SKM-1 treated with dmso at 0.1 percent for 144 hours (cell line): Measurements from ENCODE around the gene KLHL40.

Source experiments
- DNase-seq: peaks from one replicate; lab custom pipeline; 2025; ENCODE audit not compliant: unreplicated experiment; lab: John Stamatoyannopoulos, UW

KLHL40 gene, protein sequence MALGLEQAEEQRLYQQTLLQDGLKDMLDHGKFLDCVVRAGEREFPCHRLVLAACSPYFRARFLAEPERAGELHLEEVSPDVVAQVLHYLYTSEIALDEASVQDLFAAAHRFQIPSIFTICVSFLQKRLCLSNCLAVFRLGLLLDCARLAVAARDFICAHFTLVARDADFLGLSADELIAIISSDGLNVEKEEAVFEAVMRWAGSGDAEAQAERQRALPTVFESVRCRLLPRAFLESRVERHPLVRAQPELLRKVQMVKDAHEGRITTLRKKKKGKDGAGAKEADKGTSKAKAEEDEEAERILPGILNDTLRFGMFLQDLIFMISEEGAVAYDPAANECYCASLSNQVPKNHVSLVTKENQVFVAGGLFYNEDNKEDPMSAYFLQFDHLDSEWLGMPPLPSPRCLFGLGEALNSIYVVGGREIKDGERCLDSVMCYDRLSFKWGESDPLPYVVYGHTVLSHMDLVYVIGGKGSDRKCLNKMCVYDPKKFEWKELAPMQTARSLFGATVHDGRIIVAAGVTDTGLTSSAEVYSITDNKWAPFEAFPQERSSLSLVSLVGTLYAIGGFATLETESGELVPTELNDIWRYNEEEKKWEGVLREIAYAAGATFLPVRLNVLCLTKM

DNA sequence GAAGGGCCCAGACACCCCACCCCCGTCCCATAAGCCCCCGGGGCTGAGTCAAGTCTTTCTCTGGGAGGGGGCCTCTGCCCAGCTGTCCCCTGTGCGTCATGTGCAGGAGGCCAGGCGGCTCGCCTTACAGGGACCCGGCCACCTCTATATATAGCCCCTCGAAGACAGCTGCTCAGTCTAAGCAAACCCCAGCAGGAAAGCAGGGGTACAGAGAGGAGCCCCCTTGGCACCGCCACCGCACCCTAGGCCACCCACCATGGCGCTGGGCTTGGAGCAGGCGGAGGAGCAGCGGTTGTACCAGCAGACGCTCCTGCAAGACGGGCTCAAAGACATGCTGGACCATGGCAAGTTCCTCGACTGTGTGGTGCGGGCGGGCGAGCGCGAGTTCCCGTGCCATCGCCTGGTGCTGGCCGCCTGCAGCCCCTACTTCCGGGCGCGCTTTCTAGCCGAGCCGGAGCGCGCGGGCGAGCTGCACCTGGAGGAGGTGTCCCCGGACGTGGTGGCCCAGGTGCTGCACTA lies at the start of gene KLHL40:
Gene KLHL40 (plus strand): TSS at position 175 of the 519 bp plus-strand sequence. CDS start 82 bp downstream, at position 257.
- DNase-seq: no peak

DNA sequence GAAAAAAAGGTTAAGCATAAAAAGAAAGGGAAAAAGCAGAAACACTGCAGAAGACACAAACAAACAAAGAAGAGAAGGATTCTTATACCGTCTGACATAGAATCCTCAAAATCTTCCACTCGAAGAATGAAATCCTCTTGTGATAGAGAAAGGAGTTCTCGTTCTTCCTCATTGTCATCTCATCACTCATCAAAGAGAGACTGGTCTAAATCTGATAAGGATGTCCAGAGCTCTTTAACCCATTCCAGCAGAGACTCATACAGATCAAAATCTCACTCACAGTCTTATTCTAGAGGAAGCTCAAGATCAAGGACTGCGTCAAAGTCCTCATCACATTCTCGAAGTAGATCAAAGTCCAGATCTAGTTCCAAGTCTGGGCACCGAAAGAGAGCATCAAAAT lies 48.3 kb upstream of the KLHL40 start:
- DNase-seq: no peak

DNA sequence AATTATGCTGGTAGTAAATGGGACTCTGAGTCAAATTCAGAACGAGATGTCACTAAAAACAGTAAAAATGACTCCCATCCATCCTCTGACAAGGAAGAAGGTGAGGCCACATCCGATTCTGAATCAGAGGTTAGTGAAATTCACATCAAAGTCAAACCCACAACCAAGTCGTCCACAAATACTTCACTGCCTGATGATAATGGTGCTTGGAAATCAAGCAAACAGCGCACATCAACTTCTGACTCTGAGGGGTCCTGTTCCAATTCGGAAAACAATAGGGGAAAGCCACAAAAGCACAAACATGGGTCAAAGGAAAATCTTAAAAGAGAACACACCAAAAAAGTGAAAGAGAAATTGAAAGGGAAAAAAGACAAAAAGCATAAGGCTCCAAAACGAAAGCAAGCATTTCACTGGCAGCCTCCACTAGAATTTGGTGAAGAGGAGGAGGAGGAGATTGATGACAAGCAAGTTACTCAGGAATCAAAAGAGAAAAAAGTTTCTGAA lies 46.9 kb upstream of the KLHL40 start:
- no peak for DNase-seq

DNA sequence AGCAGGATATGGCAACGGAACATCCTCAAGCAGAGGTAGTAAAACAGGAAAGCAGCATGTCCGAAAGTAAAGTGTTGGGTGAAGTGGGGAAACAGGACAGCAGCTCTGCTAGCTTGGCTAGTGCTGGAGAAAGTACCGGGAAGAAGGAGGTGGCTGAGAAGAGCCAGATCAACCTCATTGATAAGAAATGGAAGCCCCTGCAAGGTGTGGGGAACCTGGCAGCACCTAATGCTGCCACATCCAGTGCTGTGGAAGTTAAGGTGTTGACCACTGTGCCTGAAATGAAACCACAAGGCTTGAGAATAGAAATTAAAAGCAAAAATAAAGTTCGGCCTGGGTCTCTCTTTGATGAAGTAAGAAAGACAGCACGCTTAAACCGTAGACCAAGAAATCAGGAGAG lies 46.1 kb upstream of the KLHL40 start:
- DNase-seq: no peak

DNA sequence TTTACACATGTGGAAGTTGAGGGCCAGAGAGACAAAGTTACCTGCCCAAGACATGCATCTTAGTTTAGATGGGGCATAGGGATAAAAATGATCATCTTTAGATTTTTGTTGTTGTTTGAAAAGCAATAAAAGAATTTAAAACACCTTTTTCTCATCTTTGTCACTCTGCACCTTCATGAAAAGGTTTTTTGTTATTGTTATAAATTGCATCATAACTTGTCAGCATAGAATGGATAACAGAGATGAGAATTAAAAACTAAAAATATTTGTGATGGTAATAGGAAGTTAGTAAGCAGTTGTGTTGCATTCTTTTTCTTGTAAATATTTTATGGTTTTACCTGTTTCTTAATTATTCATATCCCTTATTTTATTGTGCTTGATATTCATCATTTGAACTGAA lies 45.2 kb upstream of the KLHL40 start:
- no peak for DNase-seq

DNA sequence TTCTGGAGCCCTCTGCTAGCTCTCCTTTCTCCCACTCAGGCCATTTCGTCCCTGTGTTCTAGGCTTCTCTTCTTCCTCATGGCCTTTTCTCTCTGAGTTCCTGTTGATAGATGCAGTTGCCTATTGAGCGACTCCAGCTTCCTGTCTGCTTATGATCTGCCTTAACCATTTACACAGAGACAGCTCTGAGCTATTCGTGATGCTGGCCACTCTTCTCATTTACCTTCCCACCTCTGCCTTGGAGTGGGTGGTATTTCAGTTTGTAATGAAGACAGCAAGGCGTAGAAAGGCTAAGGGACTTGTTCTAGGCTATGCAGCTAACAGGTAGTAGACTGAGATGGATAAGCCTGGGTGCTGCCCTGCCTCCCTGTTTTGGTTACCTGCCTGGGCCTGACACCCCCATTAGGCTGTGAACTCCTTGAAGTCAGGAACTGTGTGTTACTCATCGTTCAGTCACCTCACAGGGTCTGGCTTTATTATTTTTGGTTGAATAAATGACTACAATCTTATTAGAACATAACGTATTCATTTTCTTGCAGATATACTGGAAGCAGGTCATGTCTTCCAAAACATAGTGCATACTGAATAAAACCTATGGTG lies 44.5 kb upstream of the KLHL40 start:
- no peak for DNase-seq

DNA sequence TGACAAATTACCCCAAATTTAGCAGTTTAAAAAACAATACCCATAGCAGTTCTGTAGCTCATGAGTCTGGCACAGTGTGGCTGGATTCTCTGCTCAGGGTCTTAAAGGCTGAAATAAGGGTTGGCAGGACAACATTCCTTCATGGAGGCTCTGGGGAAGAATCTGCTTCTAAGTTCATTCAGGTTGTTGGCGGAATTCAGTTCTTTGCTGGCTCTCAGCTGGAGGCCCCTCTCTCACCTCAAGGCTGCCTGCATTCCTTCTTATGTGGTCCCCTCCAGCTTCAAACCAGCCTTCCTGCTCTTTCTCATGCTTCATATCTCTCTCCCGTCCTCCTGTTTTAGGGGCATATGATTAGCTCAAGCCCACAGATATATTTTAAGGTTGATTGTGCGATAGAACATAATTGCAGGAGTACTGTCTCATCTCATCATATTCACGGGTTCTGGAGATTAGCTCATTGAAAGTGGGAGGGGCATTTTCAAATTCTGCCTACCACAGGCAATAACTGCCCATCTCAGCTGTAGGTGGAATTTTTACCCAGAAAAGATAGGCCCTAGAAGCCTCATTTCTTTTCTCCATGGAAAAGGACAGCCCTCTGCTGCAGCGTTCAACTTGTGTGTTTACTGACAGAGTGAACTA lies 37.4 kb upstream of the KLHL40 start:
- DNase-seq: no peak

DNA sequence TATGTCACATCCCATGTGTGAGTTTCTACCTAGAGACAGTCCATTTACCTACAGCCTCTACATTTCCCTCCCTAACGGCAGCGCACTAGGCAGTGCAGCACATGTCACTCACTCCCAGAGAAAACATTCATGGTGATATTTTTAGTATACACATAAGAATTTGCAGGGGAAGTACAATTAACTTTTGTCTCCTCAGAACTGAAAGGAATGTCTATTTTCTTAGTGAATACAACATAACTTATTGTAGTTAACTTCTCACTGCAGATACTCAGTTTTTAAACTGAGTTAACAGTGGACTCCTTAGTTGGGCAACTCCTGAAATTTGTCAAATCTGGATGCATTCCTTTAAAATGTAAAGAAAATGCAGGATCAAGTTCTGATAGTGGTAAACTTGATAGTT lies 36.3 kb upstream of the KLHL40 start:
- no peak for DNase-seq

DNA sequence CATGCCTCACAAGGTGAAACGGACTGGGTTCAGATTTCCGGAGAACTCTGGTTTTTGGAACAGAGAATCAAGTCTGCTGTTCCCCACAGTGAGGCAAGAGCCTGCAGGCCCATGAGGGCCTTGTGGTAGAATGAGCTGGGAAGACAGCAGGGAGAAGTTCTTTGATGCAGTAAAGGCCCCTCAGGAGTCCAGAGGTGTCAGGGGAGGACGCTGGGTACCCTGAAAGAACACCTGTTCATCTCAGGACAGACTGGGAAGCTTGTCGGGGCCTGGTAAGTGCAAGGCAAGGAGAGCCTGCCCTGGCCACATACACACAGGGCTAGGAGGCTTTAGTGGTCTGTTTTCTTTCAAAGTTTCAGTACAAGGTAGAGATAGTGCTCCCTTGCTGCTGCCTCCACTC lies 35.6 kb upstream of the KLHL40 start:
- no peak for DNase-seq

DNA sequence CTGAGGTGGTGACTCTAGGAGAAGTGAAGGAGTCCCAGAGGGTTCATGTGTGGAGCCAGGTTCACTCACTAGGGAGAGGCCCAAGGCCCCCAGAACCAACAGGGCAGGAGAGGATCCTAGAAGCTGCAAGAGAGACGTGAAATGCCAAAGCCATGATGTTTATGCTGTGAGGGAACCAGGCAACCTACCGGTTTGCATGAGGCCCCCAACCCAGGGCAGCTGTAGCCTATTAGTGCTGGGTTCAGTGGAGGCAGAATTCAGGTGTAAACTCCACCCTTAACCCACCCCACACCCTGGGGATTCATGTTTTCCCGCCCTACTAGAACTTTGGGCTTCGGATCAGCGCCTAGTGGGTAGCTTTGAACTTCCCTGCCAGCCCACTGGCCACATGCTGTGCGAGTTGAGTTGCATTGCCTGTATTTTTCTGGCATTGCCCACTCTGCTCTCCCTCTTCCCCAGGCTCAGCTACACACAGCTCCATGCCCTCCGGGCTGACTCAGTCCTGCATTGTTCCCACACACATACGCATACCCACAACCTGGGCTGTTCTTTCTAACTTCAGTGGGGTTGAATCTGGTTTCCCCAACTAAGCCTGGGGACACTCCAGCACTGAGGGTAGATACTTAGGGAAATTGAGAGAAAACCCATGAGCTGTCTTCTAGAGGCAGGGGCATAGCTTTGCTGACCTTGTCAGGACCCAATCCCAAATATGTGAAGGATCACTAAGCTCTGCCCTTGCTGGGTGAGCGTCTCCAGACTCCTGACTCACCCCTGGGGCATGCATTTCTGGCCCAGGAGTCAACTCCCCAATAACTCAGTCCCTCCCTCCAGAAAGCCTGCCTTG lies 33.9 kb upstream of the KLHL40 start:
- DNase-seq: no peak

DNA sequence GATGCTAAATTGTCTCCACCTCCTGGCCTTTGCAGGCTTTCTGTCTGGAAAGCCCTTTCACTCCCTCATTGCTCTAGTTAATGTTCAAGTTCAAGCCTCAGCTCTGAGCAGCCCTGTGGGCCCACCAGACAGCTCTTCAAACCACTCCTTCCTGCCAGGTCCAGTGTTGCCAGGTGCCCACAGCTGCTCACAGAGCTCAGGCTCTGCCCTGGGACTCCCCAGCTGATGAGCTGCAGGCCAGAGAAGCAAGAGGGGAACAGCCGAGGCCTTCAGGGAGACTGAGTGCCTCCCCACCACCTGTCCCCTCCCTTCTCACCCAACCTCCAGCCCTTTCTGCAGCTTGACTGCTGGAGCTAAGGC lies 33.1 kb upstream of the KLHL40 start:
- DNase-seq: no peak

DNA sequence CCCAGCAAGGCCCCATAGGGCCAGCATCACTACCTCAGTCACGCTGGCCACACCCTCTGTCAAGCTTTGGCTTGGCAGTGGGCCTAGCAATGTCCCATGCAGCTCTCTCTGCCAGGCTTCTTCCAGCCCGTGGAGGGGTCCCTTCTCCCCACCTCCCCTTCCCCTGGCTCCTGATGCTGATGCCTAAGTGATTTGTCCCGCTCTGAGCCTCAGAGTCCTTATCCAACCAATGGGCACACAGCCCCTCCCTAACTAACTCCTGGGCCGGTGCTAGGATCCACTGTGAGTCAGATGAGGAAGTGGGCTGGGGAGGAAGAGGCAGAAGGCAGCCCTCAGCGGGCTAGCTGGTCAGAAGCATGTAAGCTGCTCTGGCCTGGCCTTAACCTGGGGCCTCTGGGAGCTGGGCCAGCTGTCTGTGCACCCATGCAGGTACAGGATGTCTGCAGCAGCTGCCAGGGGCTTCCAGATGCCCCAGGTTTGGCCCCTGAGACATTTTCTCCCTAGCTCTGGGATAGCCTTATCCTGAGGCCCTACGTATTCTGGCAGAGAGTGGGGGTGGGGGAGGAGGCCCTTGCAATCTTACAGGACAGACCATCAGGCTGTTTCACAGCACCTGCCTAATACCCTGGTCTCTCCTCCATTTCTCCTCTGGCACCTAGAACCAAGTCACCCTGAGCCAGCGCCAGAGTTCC lies 32.6 kb upstream of the KLHL40 start:
- peak; percentile 80 for DNase-seq

DNA sequence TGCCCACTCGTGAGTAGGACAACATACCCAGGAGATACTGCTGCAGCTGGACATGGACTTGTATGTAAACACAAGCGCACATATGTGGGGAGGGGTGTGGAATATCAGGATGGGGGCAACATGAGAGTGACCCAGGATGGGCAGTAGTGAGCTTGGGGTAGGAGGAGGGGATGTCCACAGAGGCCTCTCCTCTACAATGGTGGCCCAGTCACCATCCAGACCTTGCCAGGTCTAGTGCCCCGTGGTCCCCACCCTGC lies 32.1 kb upstream of the KLHL40 start:
- DNase-seq: no peak

DNA sequence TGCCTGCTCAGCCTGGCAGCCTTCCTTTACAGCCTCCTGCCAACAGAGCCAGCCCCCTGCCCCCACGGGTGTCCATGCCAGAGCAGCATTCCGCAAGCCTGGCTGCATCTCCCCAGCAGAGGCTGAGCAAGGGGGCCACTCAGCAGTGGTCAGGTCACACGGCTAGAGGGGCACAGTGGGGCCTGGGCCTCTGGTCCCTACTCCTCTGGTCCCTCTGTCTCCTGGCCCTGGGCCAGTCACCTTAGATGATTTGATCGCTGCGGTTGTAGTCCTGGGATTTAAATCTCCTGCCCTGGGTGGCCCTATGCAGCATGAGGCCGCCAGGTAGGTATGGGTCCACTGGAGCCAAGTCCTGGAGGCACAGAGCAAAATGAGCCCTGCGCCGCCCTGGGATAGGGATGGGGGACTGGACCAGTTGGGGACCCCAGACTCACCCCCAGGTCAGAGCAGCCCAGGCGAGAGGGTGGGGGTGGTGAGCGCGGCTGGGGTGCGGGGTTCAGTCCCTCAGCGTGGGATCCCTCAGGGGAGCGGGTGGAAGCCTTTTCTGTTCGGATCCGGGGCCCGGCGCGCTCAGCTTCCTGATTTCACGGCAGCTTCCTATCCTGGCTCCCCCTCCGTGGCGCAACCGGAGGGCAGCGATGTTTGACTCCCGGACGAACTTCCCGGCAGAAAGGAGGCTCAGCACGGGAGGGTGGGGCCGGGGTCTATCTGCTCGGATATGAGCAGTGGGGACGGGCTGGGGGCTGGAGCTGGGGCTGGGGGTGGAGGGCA lies 31.6 kb upstream of the KLHL40 start, which contains the start of gene ZBTB47:
Gene ZBTB47 (plus strand): TSS at position 138 of the 771 bp plus-strand sequence. CDS start 4,659 bp downstream, outside the sequence.
- DNase-seq: peak; percentile 53

DNA sequence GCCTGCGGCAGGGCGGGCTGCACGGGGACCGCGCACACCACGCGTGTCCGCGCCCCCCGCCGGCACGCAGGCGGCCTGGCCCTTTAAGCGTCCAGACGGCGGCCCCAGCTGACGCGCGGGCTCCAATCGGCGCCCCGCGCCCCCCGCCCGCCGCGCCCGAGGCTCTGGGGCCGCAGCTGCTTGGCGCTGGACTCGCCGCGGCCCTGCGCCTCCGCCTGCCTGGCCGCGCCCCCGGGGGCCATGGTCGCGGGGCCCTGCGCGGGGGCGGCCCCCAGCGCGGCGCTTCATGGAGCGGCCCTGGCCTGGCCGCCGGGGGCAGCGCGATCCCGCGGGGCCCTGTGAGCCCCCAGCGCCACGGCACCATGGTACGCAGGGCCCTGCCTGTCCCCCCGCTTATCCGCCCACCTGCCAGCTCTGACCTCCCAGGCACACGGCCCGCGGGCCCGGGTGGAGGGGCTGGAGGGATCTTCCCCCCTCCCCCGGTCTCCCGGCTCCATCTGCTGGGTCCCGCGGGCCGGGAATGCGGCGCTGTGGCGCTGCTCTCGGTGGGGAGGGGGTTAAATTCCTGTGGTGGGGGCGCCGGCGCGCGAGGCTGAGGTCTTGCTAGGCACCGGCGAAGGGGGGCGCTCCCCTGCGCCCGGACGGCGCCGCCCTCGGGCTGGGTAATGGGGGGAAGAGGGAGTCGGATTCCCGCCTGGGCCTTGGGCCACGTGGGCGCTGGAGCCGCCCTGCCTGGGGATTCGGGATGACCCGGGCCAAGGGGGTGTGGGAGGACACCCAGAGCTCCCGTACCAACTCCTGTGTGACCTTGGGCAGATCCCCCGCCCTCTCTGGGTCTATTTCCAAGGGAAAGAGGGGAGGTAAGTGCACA lies 30.8 kb upstream of the KLHL40 start:
- DNase-seq: no peak

DNA sequence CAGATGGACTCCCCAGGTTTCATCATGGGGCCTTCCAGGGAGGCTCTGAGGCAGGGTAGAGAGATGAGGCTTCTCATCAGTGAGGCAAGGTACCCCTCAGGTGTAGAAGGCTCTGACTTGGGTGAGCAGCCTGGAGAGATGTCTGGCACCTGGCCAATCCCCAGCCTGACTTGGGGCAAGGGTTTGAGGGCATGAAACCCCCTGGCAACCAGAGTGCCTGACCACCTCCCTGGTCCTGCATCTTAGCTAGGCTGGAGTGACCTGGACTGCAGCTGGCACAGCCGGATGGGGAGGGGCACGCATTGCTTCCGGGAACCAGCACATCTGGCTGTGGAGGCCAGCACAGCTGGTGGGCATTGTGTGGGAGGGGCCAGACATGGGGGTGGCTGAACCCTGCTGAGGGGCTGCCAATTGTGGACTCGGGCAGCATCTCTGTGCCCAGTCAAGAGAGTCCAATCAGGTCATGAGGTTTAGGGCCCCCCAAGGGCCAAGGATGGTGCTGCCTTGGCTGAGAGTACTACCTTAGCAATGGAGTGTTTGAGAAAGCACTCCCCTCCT lies 29.9 kb upstream of the KLHL40 start:
- DNase-seq: no peak

DNA sequence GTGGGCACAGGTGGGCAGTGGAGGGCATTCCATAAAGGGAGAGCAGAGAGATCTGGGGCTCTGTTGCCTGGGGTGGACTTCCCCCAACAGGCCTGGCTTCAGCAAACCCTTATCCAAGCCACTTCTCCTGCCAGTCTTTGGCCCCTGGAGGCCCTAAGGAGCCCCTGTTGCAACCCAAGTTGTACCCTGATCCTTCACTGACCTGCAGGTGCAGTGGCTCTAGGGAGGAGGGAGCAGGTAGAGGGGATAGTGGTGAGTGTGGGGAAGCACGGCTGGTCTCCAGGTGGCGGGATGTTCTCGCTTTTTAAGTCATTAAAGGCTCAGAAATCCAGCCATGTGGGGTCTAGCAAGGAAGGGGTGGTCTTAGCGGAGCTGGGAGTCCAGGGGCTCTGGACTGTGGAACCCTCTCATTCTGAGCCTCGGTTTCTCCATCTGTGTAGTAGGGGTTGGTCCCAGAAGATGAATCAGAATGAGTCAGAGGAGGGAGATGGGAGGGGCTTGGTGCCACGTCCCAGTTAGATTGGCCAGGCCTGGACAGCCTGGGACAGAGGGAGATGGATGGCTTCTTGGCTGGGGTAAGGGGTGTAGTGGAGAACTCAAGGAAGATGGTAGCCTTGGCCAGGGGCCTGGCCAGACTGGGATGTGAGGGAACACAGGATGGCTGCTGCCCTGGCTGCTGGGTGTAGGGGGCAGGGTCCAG lies 29.2 kb upstream of the KLHL40 start:
- DNase-seq: no peak
